ENCODE results near the gene CMTM5. TPM values are rescaled to one million over a fixed set of nuclear protein-coding genes. Genes with fewer than 3 reads are reported as not detected.
"Not testable (repeated sequence)": the region's sequence is repeated elsewhere in the genome, so short reads cannot be mapped to it uniquely, and the experiment has no call there.

Gene CMTM5
- total RNA-seq, 4 donors from 2014 or later, result 0.76 TPM; not detected in 3

DNA sequence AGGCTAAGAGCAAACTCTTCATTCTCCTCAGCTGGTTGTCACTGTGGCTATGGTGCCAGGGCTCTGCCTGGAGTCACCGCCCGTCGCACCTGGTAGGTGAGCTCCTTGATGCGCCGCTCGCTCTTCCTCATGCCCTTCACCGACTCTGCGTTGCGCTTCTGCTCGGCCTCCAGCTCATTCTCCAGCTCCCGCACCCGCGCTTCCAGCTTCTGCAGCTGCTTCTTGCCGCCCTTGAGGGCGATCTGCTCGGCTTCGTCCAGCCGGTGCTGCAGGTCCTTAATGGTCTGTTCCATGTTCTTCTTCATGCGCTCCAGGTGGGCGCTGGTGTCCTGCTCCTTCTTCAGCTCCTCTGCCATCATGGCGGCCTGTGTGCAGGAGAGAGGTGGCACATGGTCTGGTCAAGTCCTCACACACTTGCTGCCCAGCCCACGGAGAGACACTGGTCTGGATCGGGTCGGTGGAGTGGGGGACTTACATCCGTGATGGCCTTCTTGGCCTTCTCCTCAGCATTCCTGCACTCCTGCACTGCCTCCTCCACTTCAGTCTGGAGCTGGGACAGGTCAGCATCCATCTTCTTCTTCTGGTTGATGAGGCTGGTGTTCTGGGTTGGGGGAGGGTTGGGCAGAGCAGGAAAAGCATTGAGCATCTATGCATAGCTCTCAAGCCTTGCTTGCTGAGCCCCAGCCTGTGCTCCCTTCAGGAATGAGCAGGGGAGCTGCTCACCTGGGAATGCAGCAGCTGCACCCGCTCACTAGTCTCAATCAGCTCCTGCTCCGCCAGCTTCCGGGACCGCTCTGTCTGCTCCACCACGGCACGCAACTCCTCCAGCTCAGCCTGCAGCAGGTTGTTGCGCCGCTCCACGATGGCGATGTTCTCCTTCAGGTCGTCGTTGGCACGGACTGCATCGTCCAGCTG is 38.3 kb downstream of the CMTM5 start:
- no peaks in the 10 kb centered on the region for H3K36me3 ChIP-seq
- WGBS, result 94% methylated on average over 39 of the region's 39 CpGs
- no peak overlapping the region for H3K4me3 ChIP-seq
- H3K27me3 ChIP-seq, result peaks cover 9% of the 10 kb centered on the region
- TF ChIP-seq EP300 (IDR thresholded peaks at IDR 0.05), result no peak
- H3K9me3 ChIP-seq, result no peaks in the 10 kb centered on the region
- no peak overlapping the region for H3K27ac ChIP-seq
- no peaks in the 10 kb centered on the region for H3K4me1 ChIP-seq
- no peak for DNase-seq (ENCODE audit: low spot score in 2 of 2)

DNA sequence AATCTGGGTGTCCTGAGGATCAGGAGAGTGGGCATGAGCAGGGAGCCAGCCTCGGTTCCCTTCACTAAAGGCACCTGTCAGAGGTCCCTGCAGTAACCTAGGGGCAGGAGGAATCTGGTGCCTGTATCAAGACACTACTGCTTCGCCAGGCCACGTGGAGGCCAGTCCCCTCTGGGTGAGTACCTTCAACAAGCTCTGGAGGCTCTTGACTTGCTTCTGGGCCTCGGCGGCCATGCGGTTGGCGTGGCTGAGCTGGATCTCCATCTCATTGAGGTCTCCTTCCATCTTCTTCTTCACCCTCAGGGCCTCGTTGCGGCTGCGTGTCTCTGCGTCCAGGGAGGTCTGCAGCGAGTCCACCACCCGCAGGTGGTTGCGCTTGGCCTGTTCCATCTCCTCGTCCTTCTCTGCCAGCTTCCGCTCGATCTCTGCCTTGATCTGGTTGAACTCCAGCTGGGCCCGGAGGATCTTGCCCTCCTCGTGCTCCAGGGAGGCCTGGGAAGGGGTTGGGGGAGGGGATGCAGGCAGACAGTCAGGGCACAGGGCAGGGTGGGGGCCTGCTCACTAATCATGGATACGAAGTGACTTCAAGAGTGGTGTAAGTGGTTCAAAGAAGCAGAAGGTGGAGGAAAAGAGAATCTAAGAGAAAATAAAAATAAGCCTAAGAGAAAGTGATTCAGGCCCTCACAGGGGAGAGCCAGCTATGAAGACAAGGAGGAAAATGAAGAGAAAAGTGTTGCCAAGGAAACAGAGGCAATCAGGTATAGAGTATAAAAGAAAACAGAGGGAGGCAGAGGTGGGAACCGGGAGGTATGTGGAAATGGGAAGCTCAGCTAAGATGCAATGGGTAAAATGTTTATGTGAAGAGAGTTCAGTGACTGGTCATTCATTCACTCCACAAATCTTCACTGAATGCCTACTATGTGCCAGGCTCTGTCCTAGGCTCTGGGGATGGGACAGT is 39.3 kb downstream of the CMTM5 start:
- peaks cover 3% of the 10 kb centered on the region for H3K27me3 ChIP-seq
- DNase-seq (ENCODE audit: low spot score in 2 of 2), result no peak
- WGBS, result 77% methylated on average over 19 of the region's 21 CpGs
- H3K36me3 ChIP-seq, result no peaks in the 10 kb centered on the region
- no peaks in the 10 kb centered on the region for H3K4me1 ChIP-seq
- no peak overlapping the region for H3K4me3 ChIP-seq
- no peak overlapping the region for H3K27ac ChIP-seq
- no peaks in the 10 kb centered on the region for H3K9me3 ChIP-seq
- TF ChIP-seq CTCF (IDR thresholded peaks at IDR 0.05) (no peak), POLR2AphosphoS5 (IDR thresholded peaks at IDR 0.05) (no peak), EP300 (IDR thresholded peaks at IDR 0.05) (no peak)

- 91% methylated on average over 6 of the region's 11 CpGs for WGBS
- Histone ChIP-seq H3K4me1 (no peaks in the 10 kb centered on the region), H3K36me3 (no peaks in the 10 kb centered on the region), H3K27me3 (peaks cover 3% of the 10 kb centered on the region), H3K4me3 (no peak overlapping the region), H3K9me3 (no peaks in the 10 kb centered on the region), H3K27ac (no peak overlapping the region)
- DNase-seq (ENCODE audit: low spot score in 2 of 2), result no peak
- no peak for TF ChIP-seq POLR2AphosphoS5 (IDR thresholded peaks at IDR 0.05)
These were observed 40.0 kb downstream of the CMTM5 start for GRCh38 chr14:23416801-23417200.

DNA sequence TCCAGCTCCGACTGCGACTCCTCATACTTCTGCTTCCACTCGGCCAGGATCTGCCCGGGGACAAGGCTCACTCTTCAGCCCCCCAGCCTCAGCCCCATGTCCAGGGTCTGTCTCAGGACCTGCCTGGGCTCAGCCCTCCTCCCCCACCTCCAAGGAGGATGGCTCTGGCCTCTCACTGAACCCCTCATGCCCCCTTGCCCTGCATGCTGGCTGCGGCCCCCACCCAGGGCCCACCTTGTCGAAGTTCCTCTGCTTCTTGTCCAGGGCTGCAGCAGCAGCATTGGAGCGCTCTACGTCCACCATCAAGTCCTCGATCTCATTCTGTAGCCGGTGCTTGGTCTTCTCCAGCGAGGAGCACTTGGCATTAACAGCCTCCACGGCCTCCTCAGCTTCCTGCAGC is 40.4 kb downstream of the CMTM5 start:
- not testable (repeated sequence) for H3K27ac ChIP-seq; DNase-seq (ENCODE audit: low spot score in 2 of 2); H3K27me3 ChIP-seq; H3K4me1 ChIP-seq; H3K9me3 ChIP-seq; H3K36me3 ChIP-seq; H3K4me3 ChIP-seq
- 85% methylated on average over 12 of the region's 12 CpGs for WGBS

GRCh38 chr14:23418021-23418420 is 41.2 kb downstream of the CMTM5 start:
- no peaks in the 10 kb centered on the region for H3K36me3 ChIP-seq
- H3K4me1 ChIP-seq, result no peaks in the 10 kb centered on the region
- H3K27ac ChIP-seq, result no peak overlapping the region
- H3K4me3 ChIP-seq, result no peak overlapping the region
- H3K9me3 ChIP-seq, result no peaks in the 10 kb centered on the region
- no peaks in the 10 kb centered on the region for H3K27me3 ChIP-seq
- WGBS, result 94% methylated on average over 21 of the region's 21 CpGs
- DNase-seq (ENCODE audit: low spot score in 2 of 2), result no peak
- TF ChIP-seq POLR2AphosphoS5 (IDR thresholded peaks at IDR 0.05), result no peak
- TF ChIP-seq POLR2A (IDR thresholded peaks at IDR 0.05), result no peak
- TF ChIP-seq EP300 (IDR thresholded peaks at IDR 0.05), result no peak
- no peak for TF ChIP-seq CTCF (IDR thresholded peaks at IDR 0.05)

GRCh38 chr14:23419646-23420045 is 42.8 kb downstream of the CMTM5 start:
- not testable (repeated sequence) for H3K27me3 ChIP-seq; H3K4me1 ChIP-seq; H3K4me3 ChIP-seq; H3K27ac ChIP-seq; H3K9me3 ChIP-seq; DNase-seq (ENCODE audit: low spot score in 2 of 2); H3K36me3 ChIP-seq
- WGBS, result 72% methylated on average over 4 of the region's 17 CpGs

DNA sequence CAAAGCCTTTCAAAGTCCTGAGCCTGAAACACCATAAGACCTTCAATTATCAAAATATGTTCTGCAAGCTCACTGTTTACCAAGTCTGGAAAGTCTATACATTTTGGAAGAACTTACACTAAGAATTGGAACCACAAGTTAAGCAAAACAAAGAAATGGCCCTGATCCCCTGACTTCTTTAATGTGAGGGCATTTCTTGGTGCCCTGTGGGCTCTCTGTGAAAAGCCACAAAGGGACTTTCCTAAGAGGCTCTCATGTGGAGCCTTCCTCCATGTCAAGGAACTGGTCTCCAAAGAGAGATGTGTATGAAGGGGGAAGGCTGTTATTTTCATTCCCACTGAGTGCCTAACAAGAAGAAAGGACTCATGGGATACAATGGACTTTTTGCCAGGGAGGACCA is 44.7 kb downstream of the CMTM5 start:
- no peak overlapping the region for H3K27ac ChIP-seq
- H3K9me3 ChIP-seq, result no peaks in the 10 kb centered on the region
- no peak for DNase-seq (ENCODE audit: low spot score in 2 of 2)
- no peaks in the 10 kb centered on the region for H3K27me3 ChIP-seq
- no peak for TF ChIP-seq CTCF (IDR thresholded peaks at IDR 0.05)
- TF ChIP-seq POLR2A (IDR thresholded peaks at IDR 0.05), result no peak
- no peak for TF ChIP-seq POLR2AphosphoS5 (IDR thresholded peaks at IDR 0.05)
- TF ChIP-seq EP300 (IDR thresholded peaks at IDR 0.05), result no peak
- H3K4me1 ChIP-seq, result no peaks in the 10 kb centered on the region
- no peak overlapping the region for H3K4me3 ChIP-seq
- no peaks in the 10 kb centered on the region for H3K36me3 ChIP-seq
